Femur (tissue), 1 donor: Measurements from ENCODE around the gene GRAPL.
"Not testable (repeated sequence)": the region's sequence is repeated elsewhere in the genome, so short reads cannot be mapped to it uniquely, and the experiment has no call there.

Experiments used
- DNase-seq: peaks from one replicate; pipeline ENCODE4 v3.0.0-alpha.2; 2017

GRAPL gene

DNA sequence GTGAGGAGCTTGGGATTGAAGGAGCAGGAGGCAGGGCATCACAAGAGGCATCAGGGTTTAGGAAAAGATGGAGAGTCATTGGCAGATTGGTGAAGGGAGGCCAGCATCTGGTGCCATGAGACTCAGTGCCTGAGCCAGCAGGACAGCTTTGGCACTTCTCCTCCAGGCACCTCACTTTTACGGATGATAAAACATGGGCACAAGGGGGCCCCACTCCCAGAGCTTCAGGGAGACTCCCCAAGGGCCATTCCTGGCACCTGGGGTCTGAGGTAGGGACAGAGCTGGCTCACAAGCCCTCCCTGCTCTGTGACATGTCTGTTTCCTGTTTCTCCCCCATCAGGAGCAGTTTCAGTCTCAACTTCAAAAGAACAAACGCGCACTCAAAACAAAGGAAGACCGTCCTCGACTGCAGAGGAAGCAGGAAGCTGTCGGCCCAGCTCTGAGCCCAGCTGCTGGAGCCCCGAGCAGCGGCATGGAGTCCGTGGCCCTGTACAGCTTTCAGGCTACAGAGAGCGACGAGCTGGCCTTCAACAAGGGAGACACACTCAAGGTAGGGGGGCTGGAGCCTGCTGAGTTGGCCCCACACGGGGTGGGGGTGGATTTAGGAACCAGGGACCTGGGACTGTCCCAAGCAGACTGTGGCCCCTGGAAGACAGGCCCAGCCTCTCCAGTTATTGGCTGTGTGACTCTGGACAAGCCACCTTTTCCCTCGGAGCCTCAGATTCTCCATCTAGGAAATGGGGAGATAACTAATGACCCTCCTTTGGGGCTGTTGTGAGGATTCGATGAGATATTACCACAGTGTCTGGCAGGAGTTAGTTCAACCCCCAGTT lies at the start of gene GRAPL:
TSS of gene GRAPL (plus strand) at position 442 of the 833 bp plus-strand sequence. CDS start at position 473, 31 bp downstream.
- not testable (repeated sequence) for DNase-seq

DNA sequence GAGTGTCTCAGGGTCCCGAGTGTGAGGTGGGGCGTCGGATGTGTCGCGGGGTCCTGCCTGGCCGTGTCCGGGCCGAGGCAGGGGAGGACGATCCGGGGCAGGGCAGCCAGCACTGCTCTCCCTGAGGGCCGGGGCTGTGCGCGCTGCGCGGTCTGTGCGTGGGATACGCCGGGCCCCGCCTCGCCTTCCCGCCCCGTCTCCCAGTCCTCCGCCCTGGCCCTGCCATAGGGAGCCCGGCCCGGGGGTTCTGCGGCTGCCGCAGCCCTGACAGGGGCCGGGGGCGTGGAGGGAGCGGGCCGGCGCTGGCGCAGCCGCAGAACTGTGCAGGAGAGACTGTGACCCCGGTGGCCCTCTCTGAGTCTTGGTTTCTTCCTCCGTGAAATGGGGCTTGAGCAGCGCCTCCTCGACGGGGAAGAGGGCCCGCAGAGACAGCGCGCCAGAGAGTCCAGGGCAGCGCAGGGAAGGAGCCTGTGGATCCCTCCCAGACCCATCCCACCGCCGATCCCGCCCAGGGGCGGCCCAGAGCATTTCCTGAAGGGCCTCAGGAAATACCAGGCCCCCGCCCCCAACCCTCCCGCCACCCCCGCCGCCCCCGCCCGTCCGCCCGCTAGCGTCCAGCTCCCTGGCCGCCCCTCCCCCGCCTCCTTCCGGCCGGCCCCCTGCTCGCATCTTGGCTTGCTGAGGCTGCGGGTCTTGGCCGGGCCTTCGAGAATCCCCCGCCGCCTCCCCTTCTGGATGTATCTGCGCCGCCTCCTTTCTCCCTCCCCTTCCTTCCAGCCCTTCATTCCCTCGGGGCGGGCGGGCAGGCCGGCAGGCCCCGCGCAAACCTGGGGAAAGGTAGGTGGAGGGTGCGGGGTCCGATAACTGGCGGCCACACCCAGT lies 38.3 kb upstream of the GRAPL start:
- not testable (repeated sequence) for DNase-seq

DNA sequence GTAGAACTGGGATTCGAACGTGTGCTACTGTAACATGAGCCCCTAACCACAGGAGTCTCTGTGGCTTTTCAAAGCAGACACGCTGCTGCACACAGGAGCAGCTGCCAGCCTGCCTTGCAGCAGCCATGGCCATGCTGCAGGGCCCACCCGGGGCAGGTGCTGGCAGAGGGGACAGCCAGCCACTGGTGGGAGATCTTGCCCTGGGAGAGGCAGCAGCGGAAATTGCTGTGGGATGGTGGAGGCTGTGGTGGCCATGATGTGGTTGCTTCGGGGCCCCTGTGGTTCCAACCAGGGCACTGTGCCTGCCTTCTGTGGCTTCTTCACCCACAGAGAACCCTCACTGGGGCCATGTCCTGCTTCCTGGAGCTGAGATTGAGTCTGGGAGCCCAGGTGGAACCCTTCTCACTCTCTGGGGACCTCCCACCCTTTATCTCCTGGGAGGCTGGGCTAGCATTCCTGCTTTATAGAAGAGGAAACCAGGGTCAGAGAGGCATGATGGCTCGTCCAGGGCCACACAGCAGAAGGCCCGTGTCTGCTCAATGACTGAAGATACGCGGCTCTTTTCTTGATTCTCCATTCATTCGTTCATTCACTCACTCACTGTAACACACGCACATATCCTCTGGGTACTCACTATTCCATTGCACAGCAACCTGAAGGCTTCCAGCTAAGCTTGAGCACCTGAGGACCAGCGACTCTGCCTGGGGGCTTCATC lies 37.2 kb upstream of the GRAPL start:
- not testable (repeated sequence) for DNase-seq

DNA sequence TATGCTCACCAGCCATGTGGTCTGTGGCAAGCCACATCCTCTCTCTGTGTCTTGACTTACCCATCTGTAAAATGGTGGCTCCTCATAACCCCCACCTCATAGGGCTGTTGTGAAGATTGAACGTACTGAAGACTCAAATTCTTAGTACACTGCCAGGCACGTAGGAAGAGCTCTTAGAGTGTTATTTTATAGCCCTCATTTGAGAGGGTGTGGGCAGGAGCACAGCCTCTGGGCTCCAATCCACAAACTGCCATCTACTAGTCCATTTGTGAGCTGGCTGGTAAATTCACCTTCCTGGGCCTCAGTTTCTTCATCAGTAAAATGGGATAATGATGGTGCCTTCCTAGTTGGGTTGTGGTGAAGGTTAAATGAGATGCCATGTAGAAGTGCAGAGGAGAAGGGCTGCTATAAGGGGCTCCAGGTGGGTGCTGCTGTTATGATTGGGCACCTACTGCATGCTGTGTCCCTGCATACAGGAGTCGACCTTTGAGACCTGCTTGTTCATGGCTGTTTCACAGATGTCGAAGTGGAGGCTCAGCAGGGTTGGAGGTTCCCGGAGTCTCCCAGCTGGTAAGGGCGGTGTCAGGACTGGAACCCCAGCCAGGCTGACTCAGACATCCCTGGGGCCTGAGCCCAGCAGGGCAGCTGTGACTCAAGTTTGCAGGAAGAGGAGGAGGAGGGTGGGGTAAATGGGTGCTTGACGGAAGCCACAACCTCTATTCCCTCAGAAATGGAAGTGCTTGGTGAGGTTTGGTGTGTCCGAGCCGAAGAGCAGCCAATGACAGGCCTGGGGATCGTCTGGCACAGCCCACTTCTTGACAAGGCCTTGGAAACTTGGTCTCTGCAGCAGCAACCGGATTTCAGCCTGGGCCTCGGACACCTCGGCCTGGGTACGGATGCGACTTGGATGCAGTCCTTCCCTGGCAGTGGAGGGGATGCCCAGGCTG lies 34.4 kb upstream of the GRAPL start:
- peak; percentile 6 for DNase-seq

DNA sequence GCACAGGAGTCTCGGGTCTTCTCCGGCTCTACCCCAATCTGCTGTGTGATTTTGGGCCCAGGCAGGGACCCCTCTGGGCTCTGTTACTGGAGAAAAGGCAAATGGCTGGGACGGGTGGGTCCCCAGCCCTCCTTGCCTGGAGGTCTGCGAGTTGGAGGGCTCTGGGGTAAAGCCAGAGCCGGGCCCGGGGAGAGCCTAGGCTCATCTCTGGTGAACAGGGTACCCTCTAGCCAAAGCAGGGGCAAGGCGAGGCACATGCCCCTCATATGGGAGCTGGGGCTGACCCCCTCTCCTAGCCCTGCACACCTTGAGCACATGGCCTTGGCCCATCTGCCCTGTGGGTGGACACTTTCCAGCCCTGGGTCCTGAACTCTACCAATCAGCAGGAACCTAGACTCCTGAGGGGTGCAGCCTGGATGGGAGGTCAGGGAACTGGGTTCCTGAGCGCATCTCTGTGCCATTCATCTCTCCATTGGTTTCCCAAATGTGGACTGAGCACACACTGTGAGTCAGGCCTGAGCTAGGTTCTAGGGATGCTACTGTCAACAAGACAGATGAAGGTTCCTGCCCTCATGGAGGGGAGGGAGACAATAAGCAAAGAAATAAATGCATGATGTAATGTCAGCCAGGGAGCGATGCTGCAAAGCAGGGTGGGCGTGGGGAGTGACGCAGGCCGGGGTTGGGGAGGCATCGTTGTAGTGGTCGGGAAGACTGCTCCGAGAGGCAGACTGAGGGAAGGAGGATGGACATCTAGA lies 33.5 kb upstream of the GRAPL start:
- DNase-seq, result peak; percentile 6

DNA sequence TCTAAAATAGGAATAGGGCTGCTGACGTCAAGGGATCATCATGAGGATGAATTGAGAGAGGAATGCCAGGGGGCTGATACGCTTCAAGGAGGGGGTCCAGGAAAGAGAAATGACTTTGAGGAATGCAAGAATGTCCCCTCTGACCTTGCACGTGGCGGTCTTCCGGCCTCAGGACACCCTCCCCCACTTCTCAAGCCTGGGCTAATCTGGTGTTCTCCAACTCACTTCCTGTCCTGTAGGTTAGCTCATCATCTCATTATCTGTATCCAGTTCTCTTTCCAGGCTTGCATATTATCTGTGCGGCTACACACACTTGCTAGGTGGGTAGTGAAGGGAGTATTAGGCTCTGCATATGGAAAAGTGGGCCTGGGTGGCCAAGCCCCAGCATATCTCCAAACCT lies 18.9 kb upstream of the GRAPL start:
- peak; percentile 16 for DNase-seq

DNA sequence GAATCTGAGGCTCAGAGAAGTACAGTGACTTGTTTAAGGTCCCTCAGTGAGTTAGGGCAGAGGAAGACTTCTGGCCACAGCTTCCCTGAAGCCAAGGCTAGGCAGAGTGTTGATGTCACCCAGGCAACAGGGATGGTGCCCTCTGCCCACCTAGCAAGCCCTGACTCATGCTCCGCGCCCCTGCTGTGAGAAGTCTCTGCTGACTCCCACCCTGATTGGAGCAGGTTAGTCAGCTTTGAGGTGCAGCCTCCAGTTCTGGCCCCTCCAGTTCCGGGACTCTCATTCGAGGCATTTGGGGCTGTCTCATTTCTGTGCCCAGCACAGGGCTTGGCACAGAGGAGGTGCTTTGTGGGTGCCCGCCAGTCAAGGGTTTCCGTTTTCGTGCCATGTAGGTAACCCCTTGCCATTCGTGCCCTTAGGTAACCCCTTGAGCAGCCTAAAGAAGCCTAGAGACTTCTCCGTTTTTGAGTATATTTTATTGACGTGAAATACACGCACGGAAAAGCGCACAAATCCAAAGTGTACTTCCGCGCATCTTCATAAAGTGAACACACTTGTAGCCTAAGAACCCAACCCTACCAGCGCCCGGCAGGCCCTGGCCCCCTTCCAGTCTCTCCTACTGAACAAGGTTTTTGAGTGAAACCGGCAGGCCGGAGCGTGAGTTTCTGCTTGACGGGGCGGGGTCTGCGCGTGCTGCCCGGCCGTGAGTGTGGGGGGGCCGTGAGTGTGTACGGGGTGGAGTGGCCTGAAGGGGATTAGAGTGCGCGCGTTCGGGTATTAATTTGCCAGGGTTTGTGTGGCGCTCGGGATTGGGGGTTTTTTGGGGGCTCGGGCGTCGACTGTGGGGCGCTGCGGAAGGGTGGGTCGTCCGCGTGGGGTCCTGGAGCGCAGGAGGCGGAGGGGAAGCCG lies 16.9 kb upstream of the GRAPL start:
- DNase-seq, result not testable (repeated sequence)

DNA sequence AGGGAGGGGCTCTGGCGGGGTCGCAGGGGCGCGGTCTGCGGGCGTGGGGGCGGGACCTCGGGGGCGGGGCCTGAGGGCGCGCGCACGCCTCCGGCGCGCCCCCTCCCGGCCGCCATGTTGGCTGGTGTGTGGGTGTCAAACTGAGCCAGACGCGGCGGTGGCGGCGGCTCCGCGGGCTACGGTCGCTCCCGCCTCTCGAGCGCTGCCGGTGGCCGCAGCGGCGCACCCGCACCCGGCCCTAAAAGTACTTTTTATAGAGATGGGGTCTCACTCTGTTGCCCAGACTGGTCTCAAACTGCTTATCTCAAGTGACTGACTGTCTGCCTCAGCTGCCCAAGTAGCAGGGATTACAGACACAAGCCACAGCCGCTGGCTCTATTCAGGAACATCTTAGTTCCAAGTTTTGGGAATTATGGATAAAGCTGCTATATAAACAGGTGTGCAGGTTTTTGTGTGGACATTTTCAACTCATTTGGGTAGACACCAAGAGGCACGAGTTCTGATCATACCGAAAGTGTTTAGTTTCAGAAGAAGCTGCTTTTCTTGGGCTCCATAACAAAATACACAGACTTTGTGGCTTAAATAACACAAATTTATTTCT lies 16.2 kb upstream of the GRAPL start:
- DNase-seq, result peak; percentile 75

DNA sequence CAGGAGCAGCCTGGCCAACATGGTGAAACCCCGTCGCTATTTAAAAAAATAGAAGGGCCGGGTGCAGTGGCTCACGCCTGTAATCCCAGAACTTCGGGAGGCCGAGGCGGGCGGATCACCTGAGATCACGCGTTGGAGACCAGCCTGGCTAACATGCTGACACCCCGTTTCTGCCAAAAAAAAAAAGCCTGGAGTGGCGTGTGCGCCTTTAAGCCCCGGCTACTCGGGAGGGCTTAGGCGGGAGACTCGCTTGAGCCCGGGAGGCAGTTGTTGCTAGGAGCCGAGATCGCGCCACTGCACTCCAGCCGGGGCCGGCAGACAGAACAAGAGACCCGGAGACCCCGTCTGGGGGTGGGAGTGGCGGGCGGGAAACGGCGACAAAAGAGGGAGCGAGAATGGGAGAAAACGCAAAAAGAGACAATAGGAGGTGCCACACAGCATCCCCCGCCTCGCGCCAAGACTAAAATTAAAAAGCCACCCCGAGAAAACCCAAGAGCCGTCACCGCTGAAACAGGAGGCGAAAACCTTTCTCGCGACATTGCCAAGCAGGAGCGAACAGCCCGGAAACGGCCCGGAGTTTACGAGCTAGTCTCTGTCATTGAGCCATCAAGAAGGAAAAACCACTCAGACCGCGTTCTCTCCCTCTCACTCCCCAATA lies 15.5 kb upstream of the GRAPL start:
- peak; percentile 86 for DNase-seq

DNA sequence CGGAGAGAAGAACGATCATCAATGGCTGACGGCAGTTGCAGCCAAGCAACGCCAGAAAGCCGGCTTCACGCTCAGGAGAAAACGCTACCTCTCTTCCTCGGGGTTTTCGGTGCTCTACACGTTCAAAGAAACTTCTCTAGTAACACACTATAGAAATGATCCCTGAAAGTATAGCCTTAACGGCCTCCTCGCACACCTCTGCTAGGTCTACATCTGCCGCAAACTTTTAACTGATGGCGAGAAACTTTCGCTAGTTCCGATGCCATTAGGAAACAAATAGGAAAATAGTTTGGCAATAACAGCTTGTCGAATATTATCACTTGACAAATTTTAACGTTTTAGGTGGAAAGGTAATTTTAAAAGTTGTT lies 14.9 kb upstream of the GRAPL start:
- not testable (repeated sequence) for DNase-seq

DNA sequence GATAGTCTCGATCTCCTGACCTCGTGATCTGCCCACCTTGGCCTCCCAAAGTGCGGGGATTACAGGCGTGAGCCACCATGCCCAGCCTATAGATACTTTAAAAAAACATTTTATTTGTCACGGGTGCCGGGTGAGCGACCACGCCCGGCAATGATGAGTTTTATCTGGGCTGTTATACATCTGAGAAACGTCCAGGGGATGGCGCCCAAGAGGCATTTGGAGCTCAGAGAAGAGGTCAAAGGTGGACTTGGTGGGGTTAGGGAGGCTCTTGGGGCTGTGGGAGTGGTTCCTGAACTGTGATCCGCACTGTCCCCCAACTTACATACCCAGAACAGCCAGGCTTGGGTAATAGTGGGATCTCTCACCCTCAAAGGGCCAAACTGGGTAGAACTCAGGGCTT lies 8.7 kb upstream of the GRAPL start:
- DNase-seq, result not testable (repeated sequence)

DNA sequence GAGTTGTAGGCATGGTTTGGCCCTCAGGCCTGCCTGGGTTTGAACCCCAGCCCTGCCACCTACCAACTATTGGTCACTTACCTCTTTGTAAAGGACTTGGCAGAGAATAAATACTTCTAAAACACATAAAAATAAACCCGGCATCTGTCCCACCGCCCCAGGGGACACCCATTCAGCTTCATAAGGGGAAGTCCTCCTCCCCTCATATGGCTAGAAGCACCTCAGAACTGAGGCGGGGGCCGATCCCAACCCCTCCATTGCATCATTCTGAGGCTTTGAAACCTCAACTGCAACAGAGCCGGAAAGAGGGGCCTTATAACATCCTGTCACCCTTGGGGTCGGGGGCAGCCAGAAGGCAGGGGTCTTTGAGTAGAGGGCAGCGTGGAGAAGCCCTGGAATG lies 2.1 kb upstream of the GRAPL start:
- DNase-seq, result not testable (repeated sequence)

DNA sequence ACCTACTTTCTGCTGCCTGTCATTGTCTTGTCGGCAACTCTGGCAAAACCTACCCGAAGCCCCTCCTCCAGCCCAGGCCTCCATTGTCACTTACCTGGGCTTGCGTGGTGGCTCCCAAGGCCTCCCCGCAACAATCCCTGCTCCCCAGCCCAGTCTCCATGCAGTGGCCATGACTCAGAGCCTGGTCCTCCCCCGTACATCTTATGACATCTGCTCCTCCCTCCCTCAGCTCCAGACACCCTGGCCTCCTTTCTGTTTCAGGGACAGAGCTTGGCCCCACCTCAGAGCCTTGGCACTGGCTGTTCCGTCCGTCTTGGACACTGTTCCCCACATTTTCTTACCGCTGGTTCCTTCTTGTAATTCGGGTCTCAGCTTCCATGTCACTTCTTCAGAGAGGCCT lies 2.1 kb downstream of the GRAPL start:
- not testable (repeated sequence) for DNase-seq

DNA sequence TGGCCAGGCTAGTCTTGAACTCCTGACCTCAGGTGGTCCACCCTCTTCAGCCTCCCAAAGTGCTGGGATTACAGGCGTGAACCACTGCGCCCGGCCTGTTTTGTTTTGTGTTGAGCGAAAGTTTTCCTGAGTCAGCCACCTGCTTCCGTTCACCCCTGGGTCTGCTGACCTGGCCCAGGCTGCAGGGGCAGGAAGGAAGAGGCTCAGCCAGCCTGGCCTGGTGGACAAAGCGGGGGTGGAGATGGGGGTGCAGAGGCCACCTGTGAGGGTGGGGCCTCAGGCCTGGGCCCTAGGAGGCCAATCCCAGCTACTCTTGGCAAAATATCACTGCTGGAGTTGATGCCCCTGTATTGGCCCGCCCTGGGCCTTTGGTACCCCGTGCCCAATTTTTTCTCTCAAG lies 3.7 kb downstream of the GRAPL start:
- DNase-seq, result not testable (repeated sequence)

DNA sequence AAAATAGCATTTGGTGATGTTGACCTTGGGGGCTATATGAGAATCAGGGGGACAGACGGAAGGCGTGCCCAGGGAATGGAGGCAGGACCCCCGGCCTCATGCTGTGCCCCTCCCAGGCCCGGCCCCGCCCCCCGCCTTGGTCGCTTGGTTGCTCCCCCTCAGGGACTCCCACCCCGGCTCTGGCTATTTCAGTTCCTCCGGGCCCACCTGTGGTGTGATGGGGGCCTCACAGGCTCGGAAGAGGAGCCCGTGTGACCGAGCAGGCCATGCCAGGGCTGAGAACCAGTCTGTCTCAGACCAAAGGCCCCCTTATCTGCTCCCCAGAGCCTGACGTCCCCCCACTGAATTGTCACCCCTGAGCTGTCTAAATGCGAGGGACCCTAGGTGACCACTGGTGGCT lies 4.4 kb downstream of the GRAPL start:
- not testable (repeated sequence) for DNase-seq

DNA sequence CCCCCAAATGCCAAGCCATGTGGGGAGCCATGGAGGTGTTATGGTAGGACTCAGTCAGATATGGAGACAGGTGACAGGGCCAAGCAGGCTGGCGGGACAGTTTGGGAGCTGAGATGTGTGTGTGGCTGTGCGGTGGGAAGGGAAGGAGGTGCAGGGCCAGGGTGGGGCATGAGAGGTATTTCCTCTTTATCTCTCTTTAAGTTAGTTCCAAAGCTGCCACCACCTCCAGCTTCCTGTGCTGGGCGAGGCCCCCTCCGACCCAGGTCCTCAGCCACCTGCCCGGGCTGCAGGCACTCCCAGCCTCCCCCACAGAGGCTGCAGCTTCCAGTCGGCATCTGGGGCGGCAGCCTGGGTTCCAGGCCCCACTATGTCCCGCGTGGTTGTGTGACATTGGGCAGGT lies 6.4 kb downstream of the GRAPL start:
- DNase-seq, result not testable (repeated sequence)

DNA sequence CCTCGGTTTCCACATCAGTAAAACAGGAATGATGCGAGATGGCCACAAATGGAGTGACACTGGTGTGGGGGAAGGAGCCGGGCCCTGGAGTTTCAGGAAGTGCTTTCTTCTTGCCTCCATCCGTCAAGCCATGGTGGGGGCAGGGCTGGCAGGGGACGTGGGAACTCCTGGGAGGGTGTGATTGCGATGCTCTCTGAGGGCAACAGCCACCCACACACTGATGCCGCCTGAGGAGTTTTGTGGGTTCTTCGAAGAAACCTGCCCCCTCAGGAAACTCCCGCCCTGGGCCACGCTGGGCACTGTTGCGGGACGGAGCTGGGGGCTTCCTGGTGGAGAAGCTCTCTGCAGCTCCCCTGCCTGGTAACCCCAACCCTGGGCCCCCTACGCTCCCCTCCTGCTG lies 8.0 kb downstream of the GRAPL start:
- not testable (repeated sequence) for DNase-seq

DNA sequence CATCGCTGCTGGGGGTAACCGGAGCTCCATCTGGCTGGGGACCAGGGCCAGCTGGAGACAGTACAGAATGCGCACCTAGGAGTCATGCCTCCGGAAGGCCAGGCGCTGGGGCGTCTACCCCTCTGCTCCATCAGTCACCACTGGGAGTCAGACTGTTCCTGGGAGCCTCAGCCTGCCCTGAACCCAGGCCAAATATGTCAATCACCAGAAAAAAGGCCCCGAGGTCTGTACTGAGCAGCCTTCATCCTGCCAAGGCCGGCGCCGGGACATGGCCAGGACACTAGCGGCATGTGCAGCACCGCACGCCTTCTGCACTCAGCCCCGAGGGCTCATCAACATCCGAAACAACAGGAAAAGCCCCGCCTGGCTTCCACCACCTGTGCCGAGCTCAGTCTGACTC lies 8.7 kb downstream of the GRAPL start:
- DNase-seq, result not testable (repeated sequence)

DNA sequence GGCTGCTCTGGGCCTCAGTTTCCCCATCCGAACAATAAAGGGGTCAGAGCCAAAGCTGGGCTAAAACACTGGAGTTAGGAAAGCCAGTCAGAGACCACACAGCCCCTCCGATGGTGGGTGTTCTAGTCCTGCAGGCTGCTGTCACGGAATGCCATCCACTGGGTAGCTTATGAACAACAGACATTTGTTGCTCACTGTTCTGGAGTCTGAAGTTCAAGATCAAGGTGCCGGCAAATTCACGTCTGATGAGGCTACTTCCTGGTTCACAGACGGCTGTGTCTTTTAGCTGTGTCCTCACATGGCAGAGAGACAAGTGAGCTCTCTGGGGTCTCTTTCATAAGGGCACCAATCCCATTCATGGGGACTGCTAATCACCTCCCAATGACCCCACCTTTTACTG lies 9.2 kb downstream of the GRAPL start:
- not testable (repeated sequence) for DNase-seq
